ENCODE data around the gene ETV5.

GRCh38 chr3:186127463-186127862, 18.6 kb upstream of the ETV5 start:
- TF ChIP-seq, protein P1, sequence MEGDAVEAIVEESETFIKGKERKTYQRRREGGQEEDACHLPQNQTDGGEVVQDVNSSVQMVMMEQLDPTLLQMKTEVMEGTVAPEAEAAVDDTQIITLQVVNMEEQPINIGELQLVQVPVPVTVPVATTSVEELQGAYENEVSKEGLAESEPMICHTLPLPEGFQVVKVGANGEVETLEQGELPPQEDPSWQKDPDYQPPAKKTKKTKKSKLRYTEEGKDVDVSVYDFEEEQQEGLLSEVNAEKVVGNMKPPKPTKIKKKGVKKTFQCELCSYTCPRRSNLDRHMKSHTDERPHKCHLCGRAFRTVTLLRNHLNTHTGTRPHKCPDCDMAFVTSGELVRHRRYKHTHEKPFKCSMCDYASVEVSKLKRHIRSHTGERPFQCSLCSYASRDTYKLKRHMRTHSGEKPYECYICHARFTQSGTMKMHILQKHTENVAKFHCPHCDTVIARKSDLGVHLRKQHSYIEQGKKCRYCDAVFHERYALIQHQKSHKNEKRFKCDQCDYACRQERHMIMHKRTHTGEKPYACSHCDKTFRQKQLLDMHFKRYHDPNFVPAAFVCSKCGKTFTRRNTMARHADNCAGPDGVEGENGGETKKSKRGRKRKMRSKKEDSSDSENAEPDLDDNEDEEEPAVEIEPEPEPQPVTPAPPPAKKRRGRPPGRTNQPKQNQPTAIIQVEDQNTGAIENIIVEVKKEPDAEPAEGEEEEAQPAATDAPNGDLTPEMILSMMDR (IDR thresholded peaks at IDR 0.05), result no peak
- TF ChIP-seq POLR2A (IDR thresholded peaks at IDR 0.05), result no peak

All from right lobe of liver (tissue), 4 donors.